Left kidney (tissue), 2 donors: ENCODE results near the gene FGF1. TPM values are rescaled to one million over a fixed set of nuclear protein-coding genes. Genes with fewer than 3 reads are reported as not detected.
"Not testable (repeated sequence)": the region's sequence is repeated elsewhere in the genome, so short reads cannot be mapped to it uniquely, and the experiment has no call there.

Experiments used
- DNase-seq: peaks from one replicate; pipeline ENCODE4 v3.0.0-alpha.2; 2013
- polyA plus RNA-seq: library from polyadenylated mRNA; unstranded; fragments of 120-200 nt; gene quantifications from one replicate; pipeline ENCODE4 v1.2.1, GENCODE V29; 2013; ENCODE audit not compliant: insufficient read length

FGF1 gene
- polyA plus RNA-seq, 1 donor: 17.4 TPM

- peak; percentile 46 for DNase-seq
Observed at GRCh38 chr5:142670804-142671203, 15.1 kb downstream of the FGF1 start.

- no peak for DNase-seq
Observed at GRCh38 chr5:142669477-142669876, 16.4 kb downstream of the FGF1 start.

- DNase-seq: no peak
Observed at GRCh38 chr5:142668336-142668735, 17.6 kb downstream of the FGF1 start.

GRCh38 chr5:142667831-142668230 lies 18.1 kb downstream of the FGF1 start:
- DNase-seq: no peak

GRCh38 chr5:142664636-142665035 lies 21.3 kb downstream of the FGF1 start:
- DNase-seq: no peak

GRCh38 chr5:142664067-142664466 lies 21.8 kb downstream of the FGF1 start:
- no peak for DNase-seq

GRCh38 chr5:142663246-142663645 lies 22.6 kb downstream of the FGF1 start:
- DNase-seq: no peak

GRCh38 chr5:142661957-142662356 lies 23.9 kb downstream of the FGF1 start:
- DNase-seq: no peak

GRCh38 chr5:142661143-142661542 lies 24.7 kb downstream of the FGF1 start:
- DNase-seq: no peak

- DNase-seq: no peak
Observed at GRCh38 chr5:142660731-142661130, 25.2 kb downstream of the FGF1 start.

- DNase-seq: no peak
Observed at GRCh38 chr5:142660196-142660595, 25.7 kb downstream of the FGF1 start.

GRCh38 chr5:142659405-142659804 lies 26.5 kb downstream of the FGF1 start:
- DNase-seq: no peak

- DNase-seq: no peak
Observed at GRCh38 chr5:142658278-142658677, 27.6 kb downstream of the FGF1 start.

GRCh38 chr5:142657446-142657845 lies 28.4 kb downstream of the FGF1 start:
- no peak for DNase-seq

GRCh38 chr5:142655339-142656267 lies 30.3 kb downstream of the FGF1 start:
- peak; percentile 84 for DNase-seq

GRCh38 chr5:142654578-142655058 lies 31.3 kb downstream of the FGF1 start:
- DNase-seq: no peak

- DNase-seq: no peak
Observed at GRCh38 chr5:142653321-142653720, 32.6 kb downstream of the FGF1 start.

GRCh38 chr5:142652563-142652962 lies 33.3 kb downstream of the FGF1 start:
- no peak for DNase-seq

- no peak for DNase-seq
Observed at GRCh38 chr5:142650881-142651280, 35.0 kb downstream of the FGF1 start.

- no peak for DNase-seq
Observed at GRCh38 chr5:142650060-142650459, 35.8 kb downstream of the FGF1 start.

GRCh38 chr5:142648108-142648507 lies 37.8 kb downstream of the FGF1 start:
- DNase-seq: not testable (repeated sequence)

- no peak for DNase-seq
Observed at GRCh38 chr5:142645456-142645855, 40.4 kb downstream of the FGF1 start.

GRCh38 chr5:142644640-142645361 lies 41.1 kb downstream of the FGF1 start:
- no peak for DNase-seq
